SK-N-SH (cell line): Measurements from ENCODE around the gene SPEM3. TPM values are rescaled to one million over a fixed set of nuclear protein-coding genes. Genes with fewer than 3 reads are reported as not detected.

Experiments
- CTCF ChIA-PET: fragments of 300-600, 350-600 bp; formaldehyde crosslinking; extraction: SDS; loops from one replicate; lab custom pipeline; 2021; lab: Yijun Ruan, JAX
- POLR2A ChIA-PET: fragments of 350-600 bp; sonication (Branson Sonifier 250); formaldehyde crosslinking; extraction: SDS; loops from one replicate; lab custom pipeline; 2020; ENCODE audit warnings: antibody characterized with exemption, inconsistent platforms; lab: Yijun Ruan, JAX
- DNase-seq: peaks from one replicate; pipeline ENCODE4 v3.0.0; 2012
- H2AFZ ChIP-seq: fragments of 200-600 bp; sonication (generic); 2 replicates; pipeline ENCODE4 v1.8.1; 2016; ENCODE audit warnings: antibody characterized with exemption, mild to moderate bottlenecking, low read depth
- H3F3A ChIP-seq: fragments of 200-600 bp; sonication (generic); replicated peaks from 2 replicates; pipeline ENCODE3; 2016; ENCODE audit warnings: antibody characterized with exemption, mild to moderate bottlenecking; ENCODE audit not compliant: insufficient read depth
- H3K27ac ChIP-seq, 2 experiments: fragments of 200-500 bp in 1 of 2; fragments of 200-600 bp in 1 of 2; sonication (Bioruptor generic) in 1 of 2; sonication (generic), shearing (Covaris generic) in 1 of 2; 2 replicates each; pipeline versions ENCODE4 v1.5.1 to v1.6.1; 2014 to 2016; ENCODE audit warnings: low read depth in 2 of 2, inconsistent platforms in 1 of 2, low read length in 1 of 2, mild to moderate bottlenecking in 1 of 2, mixed read lengths in 1 of 2
- H3K27me3 ChIP-seq: fragments of 200-600 bp; sonication (generic), shearing (Covaris generic); 2 replicates; pipeline ENCODE4 v1.6.1; 2016; ENCODE audit warnings: mixed run types; ENCODE audit not compliant: insufficient read depth
- H3K36me3 ChIP-seq, 2 experiments: fragments of 200-500 bp in 1 of 2; fragments of 200-600 bp in 1 of 2; sonication (Bioruptor generic) in 1 of 2; sonication (generic) in 1 of 2; replicated peaks in 1 of 2; 2 replicates each; pipeline versions ENCODE3 to v1.5.1; 2014 to 2016; ENCODE audit warnings: low read length in 1 of 2, mild to moderate bottlenecking in 1 of 2; ENCODE audit not compliant: insufficient read depth in 2 of 2, control insufficient read depth in 1 of 2
- H3K4me1 ChIP-seq, 2 experiments: fragments of 200-500 bp in 1 of 2; fragments of 200-600 bp in 1 of 2; sonication (Bioruptor generic) in 1 of 2; sonication (generic), shearing (Covaris generic) in 1 of 2; 2 replicates each; pipeline versions ENCODE4 v1.5.1 to v1.6.1; 2014 to 2016; ENCODE audit warnings: low read depth in 1 of 2, low read length in 1 of 2, mixed run types in 1 of 2; ENCODE audit not compliant: insufficient read depth in 2 of 2, control insufficient read depth in 1 of 2
- H3K4me2 ChIP-seq: fragments of 200-600 bp; sonication (generic), shearing (Covaris generic); 2 replicates; pipeline ENCODE4 v1.6.1; 2017; ENCODE audit warnings: mixed run types
- H3K4me3 ChIP-seq, 2 experiments: fragments of 200-500 bp in 1 of 2; fragments of 200-600 bp in 1 of 2; sonication (Bioruptor generic) in 1 of 2; sonication (generic), shearing (Covaris generic) in 1 of 2; 2 replicates each; pipeline versions ENCODE4 v1.5.1 to v1.8.1; 2014 to 2016; ENCODE audit warnings: low read depth in 2 of 2, inconsistent platforms in 1 of 2, low read length in 1 of 2, mild to moderate bottlenecking in 1 of 2, mixed read lengths in 1 of 2, moderate library complexity in 1 of 2
- H3K79me2 ChIP-seq: fragments of 200-600 bp; sonication (generic); 2 replicates; pipeline ENCODE4 v1.8.1; 2017; ENCODE audit warnings: mild to moderate bottlenecking; ENCODE audit not compliant: insufficient read depth
- H3K9ac ChIP-seq: fragments of 200-600 bp; sonication (generic); 2 replicates; pipeline ENCODE4 v1.6.1; 2017; ENCODE audit warnings: mixed run types
- H3K9me2 ChIP-seq: fragments of 200-600 bp; sonication (generic); 2 replicates; pipeline ENCODE4 v1.6.1; 2017; ENCODE audit warnings: mixed run types
- H3K9me3 ChIP-seq: fragments of 200-600 bp; sonication (generic); 2 replicates; pipeline ENCODE4 v1.6.1; 2017; ENCODE audit warnings: mixed run types, mild to moderate bottlenecking, moderate library complexity
- H4K20me1 ChIP-seq: fragments of 200-600 bp; sonication (generic); 2 replicates; pipeline ENCODE4 v1.6.1; 2017; ENCODE audit warnings: mild to moderate bottlenecking, mixed run types; ENCODE audit not compliant: insufficient read depth
- CHD2 ChIP-seq: fragments of 150-350 bp; IDR thresholded peaks from 2 replicates; pipeline ENCODE4 v1.6.1; 2018; ENCODE audit warnings: low read length; ENCODE audit not compliant: partially characterized antibody
- CTCF ChIP-seq: fragments of 200-600 bp; sonication (generic); IDR thresholded peaks from 2 replicates; pipeline ENCODE4 v1.6.1; 2017; ENCODE audit warnings: antibody characterized with exemption, mild to moderate bottlenecking, moderate library complexity
- FOSL2 ChIP-seq: IDR thresholded peaks from 2 replicates; pipeline ENCODE4 v1.4.0; 2012; ENCODE audit warnings: low read depth, mild to moderate bottlenecking, moderate library complexity, borderline replicate concordance
- GABPA ChIP-seq: IDR thresholded peaks from 2 replicates; pipeline ENCODE4 v1.4.0; 2012; ENCODE audit warnings: low read depth, mild to moderate bottlenecking
- GATA2 ChIP-seq: sonication (generic); formaldehyde crosslinking; IDR thresholded peaks from 2 replicates; pipeline ENCODE4 v1.5.0; 2020; ENCODE audit warnings: mild to moderate bottlenecking, missing genetic modification reagents
- JUND ChIP-seq: IDR thresholded peaks from 2 replicates; pipeline ENCODE4 v1.4.0; 2012
- MEF2A ChIP-seq: IDR thresholded peaks from 2 replicates; pipeline ENCODE4 v1.4.0; 2012; ENCODE audit warnings: low read depth, borderline replicate concordance
- NFIC ChIP-seq: IDR thresholded peaks from 2 replicates; pipeline ENCODE4 v1.4.0; 2012; ENCODE audit warnings: borderline replicate concordance
- RCOR1 ChIP-seq: fragments of 150-350 bp; IDR thresholded peaks from 2 replicates; pipeline ENCODE4 v1.6.1; 2017; ENCODE audit warnings: antibody characterized with exemption, low read length
- RXRA ChIP-seq: IDR thresholded peaks from 2 replicates; pipeline ENCODE4 v1.4.0; 2012; ENCODE audit warnings: low read depth, mild to moderate bottlenecking, borderline replicate concordance
- SIN3A ChIP-seq: IDR thresholded peaks from 2 replicates; pipeline ENCODE4 v1.6.1; 2012; ENCODE audit warnings: low read depth, mild to moderate bottlenecking, low read length, moderate library complexity, borderline replicate concordance
- SMC3 ChIP-seq: IDR thresholded peaks from 2 replicates; pipeline ENCODE4 v1.6.1; 2012; ENCODE audit warnings: low read depth, low read length, improper control_type of control experiment
- TAF1 ChIP-seq: IDR thresholded peaks from 2 replicates; pipeline ENCODE4 v1.6.1; 2012; ENCODE audit warnings: low read depth, mild to moderate bottlenecking, low read length, moderate library complexity, borderline replicate concordance
- USF2 ChIP-seq: fragments of 150-350 bp; IDR thresholded peaks from 2 replicates; pipeline ENCODE4 v1.6.1; 2017; ENCODE audit warnings: antibody characterized with exemption, low read length, low read depth, borderline replicate concordance
- YY1 ChIP-seq: IDR thresholded peaks from 2 replicates; pipeline ENCODE4 v1.4.0; 2012; ENCODE audit warnings: low read depth, mild to moderate bottlenecking
- WGBS: methylation state at CpG from one replicate; pipeline ENCODE4 v1.1.6; 2017; ENCODE audit warnings: low lambda C conversion rate; 5-methylcytosine and 5-hydroxymethylcytosine counted together
- polyA plus RNA-seq, 3 experiments: library from polyadenylated mRNA; depleted of rRNA; stranded (reverse); fragments of >200 nt; gene quantifications; 2 replicates each; pipeline ENCODE4 v1.2.3, GENCODE V29; 2012
- TF ChIP-seq, protein P1 (sequence below): IDR thresholded peaks from 2 replicates; pipeline ENCODE4 v1.4.0; 2012; ENCODE audit warnings: low read depth, borderline replicate concordance
- TF ChIP-seq, protein P2 (sequence below): IDR thresholded peaks from 2 replicates; pipeline ENCODE4 v1.4.0; 2012; ENCODE audit warnings: low read depth, borderline replicate concordance

Gene SPEM3
- polyA plus RNA-seq, 1 of the 3 experiments (the other 2 are of a cell fraction) = not detected

DNA sequence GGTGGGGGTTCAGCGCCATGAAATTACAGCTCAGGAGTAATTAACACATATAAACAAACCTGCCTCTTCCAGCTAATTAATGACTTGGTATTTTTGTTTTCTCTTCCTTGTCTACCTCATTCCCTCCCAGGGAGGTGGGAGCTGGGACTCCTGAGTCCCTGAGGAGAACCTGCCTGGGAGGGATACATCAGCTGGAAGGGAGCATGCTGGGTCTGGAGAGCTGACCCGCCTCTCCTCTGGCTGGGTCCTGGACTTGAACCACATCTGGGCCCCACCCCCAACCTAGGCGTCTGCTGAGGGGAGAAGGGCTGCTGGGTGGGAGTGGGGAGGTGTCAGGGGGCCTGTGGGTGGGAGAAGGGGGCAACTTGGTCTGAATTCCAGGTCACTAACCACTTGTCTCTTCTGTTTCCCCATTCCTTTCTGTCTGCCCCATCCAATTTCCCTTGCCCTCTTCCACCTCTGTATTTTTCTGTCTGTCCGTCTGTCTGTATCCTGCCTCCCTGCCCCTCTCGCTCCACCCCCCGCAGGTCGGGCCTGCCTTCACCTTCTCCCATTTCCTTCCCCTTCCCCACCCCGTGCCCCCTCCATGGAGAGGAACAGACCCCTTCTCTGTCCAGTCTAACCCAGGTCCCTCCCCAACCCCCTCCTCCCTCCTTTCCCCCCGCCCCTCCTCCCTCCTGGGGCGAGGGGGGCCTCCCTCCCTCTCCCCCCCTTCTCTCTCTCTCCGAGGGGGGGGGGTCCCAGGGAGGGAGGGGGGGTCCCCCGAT is 21.0 kb upstream of the SPEM3 start, which contains the start of gene NLGN2 (continued):
- TF ChIP-seq, protein P1, sequence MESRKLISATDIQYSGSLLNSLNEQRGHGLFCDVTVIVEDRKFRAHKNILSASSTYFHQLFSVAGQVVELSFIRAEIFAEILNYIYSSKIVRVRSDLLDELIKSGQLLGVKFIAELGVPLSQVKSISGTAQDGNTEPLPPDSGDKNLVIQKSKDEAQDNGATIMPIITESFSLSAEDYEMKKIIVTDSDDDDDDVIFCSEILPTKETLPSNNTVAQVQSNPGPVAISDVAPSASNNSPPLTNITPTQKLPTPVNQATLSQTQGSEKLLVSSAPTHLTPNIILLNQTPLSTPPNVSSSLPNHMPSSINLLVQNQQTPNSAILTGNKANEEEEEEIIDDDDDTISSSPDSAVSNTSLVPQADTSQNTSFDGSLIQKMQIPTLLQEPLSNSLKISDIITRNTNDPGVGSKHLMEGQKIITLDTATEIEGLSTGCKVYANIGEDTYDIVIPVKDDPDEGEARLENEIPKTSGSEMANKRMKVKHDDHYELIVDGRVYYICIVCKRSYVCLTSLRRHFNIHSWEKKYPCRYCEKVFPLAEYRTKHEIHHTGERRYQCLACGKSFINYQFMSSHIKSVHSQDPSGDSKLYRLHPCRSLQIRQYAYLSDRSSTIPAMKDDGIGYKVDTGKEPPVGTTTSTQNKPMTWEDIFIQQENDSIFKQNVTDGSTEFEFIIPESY = no peak
- TF ChIP-seq NFIC (no peak), CHD2 (no peak)

GRCh38 chr17:7408252-7408727 is 20.4 kb upstream of the SPEM3 start:
- Histone ChIP-seq H3K4me3 (no peak overlapping the region), H3K4me1 (peaks cover 0 to 15% of the 10 kb centered on the region in 2 experiments; a peak in 1 of 4 replicates), H3K27me3 (no peaks in the 10 kb centered on the region), H4K20me1 (peaks cover 11% of the 10 kb centered on the region; the same call in 1 of the 2 replicates), H3K9ac (no peak overlapping the region), H3K4me2 (no peak overlapping the region), H3K79me2 (peaks cover 28% of the 10 kb centered on the region), H2AFZ (no peak overlapping the region), H3F3A (peaks cover 5% of the 10 kb centered on the region), H3K36me3 (peaks cover 8 to 34% of the 10 kb centered on the region in 2 experiments), H3K27ac (no peak overlapping the region), H3K9me2 (no peaks in the 10 kb centered on the region), H3K9me3 (no peaks in the 10 kb centered on the region)
- TF ChIP-seq FOSL2 (no peak), JUND (no peak), SMC3 (no peak), TAF1 (no peak), MEF2A (no peak), RCOR1 (no peak), SIN3A (no peak)
- WGBS = 97% methylated on average over 32 of the region's 58 CpGs
- ChIA-PET POLR2A (no interaction called here), CTCF (interaction anchor here (1.2 to 4.9 kb wide), 2 partner anchors 53 to 152 kb away, joined by 4 to 28 read pairs; partner anchors contain the start of gene TMEM95)
- DNase-seq = no peak

GRCh38 chr17:7408863-7409262 is 19.8 kb upstream of the SPEM3 start:
- Histone ChIP-seq H4K20me1 (peaks cover 11% of the 10 kb centered on the region; the same call in 1 of the 2 replicates), H3K4me2 (no peak overlapping the region), H3K9me3 (no peaks in the 10 kb centered on the region), H3K9ac (no peak overlapping the region), H3K4me3 (no peak overlapping the region), H3K36me3 (peaks cover 8 to 35% of the 10 kb centered on the region in 2 experiments), H3K9me2 (no peaks in the 10 kb centered on the region), H3K4me1 (peaks cover 0 to 15% of the 10 kb centered on the region in 2 experiments; a peak in 1 of 4 replicates), H3K27ac (no peak overlapping the region), H2AFZ (no peak overlapping the region), H3F3A (no peaks in the 10 kb centered on the region), H3K27me3 (no peaks in the 10 kb centered on the region), H3K79me2 (peaks cover 28% of the 10 kb centered on the region)
- 94% methylated on average over 4 of the region's 6 CpGs for WGBS
- no peak for DNase-seq
- CTCF ChIA-PET = interaction anchor here (4.9 kb wide), 1 partner anchor 53 kb away, joined by 28 read pairs; the partner anchor contains the start of gene TMEM95
- POLR2A ChIA-PET = no interaction called here
- TF ChIP-seq YY1 = no peak
- TF ChIP-seq NFIC = no peak
- TF ChIP-seq SIN3A = no peak
- no peak for TF ChIP-seq RXRA
- no peak for TF ChIP-seq GATA2 (CRISPR knock-in tag)
- no peak for TF ChIP-seq FOSL2
- no peak for TF ChIP-seq CTCF
- no peak for TF ChIP-seq MEF2A
- TF ChIP-seq USF2 = no peak
- TF ChIP-seq, protein P2, sequence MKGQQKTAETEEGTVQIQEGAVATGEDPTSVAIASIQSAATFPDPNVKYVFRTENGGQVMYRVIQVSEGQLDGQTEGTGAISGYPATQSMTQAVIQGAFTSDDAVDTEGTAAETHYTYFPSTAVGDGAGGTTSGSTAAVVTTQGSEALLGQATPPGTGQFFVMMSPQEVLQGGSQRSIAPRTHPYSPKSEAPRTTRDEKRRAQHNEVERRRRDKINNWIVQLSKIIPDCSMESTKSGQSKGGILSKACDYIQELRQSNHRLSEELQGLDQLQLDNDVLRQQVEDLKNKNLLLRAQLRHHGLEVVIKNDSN = no peak
- TF ChIP-seq GABPA = no peak
